ENCODE measurements around the gene SENP1.
A peak's percentile ranks its signal among the peaks of the same experiment; 100 is the strongest.

The SENP1 gene

DNA sequence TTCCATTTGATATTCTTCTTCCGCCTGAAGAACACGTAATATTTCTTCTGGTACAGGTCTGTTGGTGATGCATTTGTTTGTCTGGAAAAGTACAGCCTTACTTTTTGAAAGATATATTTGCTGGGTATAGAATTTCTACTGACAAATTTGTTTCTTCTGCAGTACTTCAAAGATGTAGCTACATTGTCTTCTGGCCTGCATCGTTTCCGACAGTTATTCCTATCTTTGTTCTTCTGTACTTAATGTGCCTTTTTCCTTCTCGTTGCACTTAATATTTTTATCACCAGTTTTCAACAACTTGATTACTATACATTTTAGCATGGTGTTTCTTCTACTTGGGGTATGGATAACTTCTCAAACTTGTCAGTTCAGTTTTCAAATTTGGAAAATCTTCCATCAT, 47.1 kb downstream of the SENP1 start:
- Histone ChIP-seq H3K4me3 (ENCODE audit: low read depth in 1 of 5, low read length in 5 of 5) (no peak overlapping the region), H3K9ac (ENCODE audit: low read length in 5 of 5) (no peak overlapping the region), H3K27ac (ENCODE audit: low read depth, low read length) (no peak overlapping the region), H3K4me1 (ENCODE audit: control insufficient read depth in 5 of 5, insufficient read depth in 5 of 5, low read length in 5 of 5) (no peaks in the 10 kb centered on the region), H3K36me3 (ENCODE audit: control insufficient read depth in 5 of 5, insufficient read depth in 5 of 5, low read length in 5 of 5) (peaks cover 42 to 55% (median 48%) of the 10 kb centered on the region in 5 donors), H3K9me3 (ENCODE audit: control insufficient read depth in 5 of 5, low read length in 5 of 5) (no peaks in the 10 kb centered on the region), H3K27me3 (ENCODE audit: control insufficient read depth in 5 of 5, insufficient read depth in 4 of 5, low read length in 5 of 5) (no peaks in the 10 kb centered on the region)

DNA sequence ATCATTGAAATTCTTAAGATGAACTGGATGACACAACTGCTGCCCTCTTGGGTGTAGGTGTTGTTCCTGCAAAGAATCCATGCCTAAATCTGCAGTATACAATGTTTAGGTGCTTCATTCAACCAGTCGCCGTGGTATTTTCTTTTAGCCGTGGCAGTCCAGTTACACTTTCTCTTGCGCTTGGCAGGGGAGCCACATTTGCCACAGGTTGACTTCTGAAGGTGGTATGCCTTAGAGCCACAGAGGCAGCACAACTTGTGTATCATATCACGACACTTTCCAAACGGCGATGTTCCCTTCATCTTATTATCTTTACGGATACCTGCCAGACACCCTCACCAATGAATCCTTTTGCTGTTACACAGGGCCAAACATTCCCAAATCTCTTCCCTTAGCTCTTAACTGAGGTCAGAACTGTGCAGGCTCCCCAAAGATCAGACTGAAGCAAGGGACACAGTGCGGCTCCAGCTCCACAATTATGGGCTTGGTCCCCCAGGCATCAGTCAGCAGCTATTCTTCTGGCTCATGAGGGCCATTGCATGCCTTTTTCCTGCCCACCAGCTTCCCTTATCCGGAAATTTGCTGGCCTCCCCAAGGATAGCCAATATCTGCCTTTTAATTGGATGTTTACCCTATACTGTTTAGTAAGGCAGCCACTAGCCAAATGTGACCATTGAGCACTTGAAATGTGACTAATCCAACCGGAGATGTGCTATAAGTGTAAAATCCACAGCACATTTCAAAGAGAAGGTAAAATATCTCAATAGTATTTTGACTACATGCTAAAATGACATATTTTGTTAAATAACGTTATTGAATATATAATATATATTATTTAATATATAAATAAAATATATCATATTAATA, 50.7 kb downstream of the SENP1 start:
- H3K4me1 ChIP-seq (ENCODE audit: control insufficient read depth in 5 of 5, insufficient read depth in 5 of 5, low read length in 5 of 5): no peaks in the 10 kb centered on the region
- H3K9me3 ChIP-seq (ENCODE audit: control insufficient read depth in 5 of 5, low read length in 5 of 5): no peaks in the 10 kb centered on the region
- no peak overlapping the region for H3K27ac ChIP-seq (ENCODE audit: low read depth, low read length)
- no peaks in the 10 kb centered on the region for H3K27me3 ChIP-seq (ENCODE audit: control insufficient read depth in 5 of 5, insufficient read depth in 4 of 5, low read length in 5 of 5)
- no peak overlapping the region for H3K4me3 ChIP-seq (ENCODE audit: low read depth in 1 of 5, low read length in 5 of 5)
- peaks cover 17 to 26% (median 21%) of the 10 kb centered on the region in 5 donors for H3K36me3 ChIP-seq (ENCODE audit: control insufficient read depth in 5 of 5, insufficient read depth in 5 of 5, low read length in 5 of 5)
- H3K9ac ChIP-seq (ENCODE audit: low read length in 5 of 5): no peak overlapping the region

DNA sequence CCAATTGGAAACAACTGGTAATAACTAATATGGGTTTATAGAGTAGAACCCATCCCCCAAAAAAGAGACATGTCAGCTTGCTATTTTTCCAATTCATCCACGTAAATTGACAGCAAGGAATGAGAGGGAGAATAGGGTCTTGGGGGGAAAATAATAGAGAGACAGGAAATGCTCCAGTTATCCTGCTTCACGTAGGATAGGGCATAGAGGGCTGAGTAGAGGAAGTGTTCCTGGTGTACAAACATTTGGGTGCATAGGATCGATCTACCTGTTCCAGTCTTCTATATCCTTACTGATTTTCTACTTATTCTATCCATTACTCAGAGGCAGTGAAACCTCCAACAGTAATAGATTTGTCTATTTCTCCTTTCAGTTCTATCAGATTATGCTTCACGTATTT, 52.0 kb downstream of the SENP1 start:
- no peak overlapping the region for H3K4me3 ChIP-seq (ENCODE audit: low read depth in 1 of 5, low read length in 5 of 5)
- H3K9ac ChIP-seq (ENCODE audit: low read length in 5 of 5): no peak overlapping the region
- H3K4me1 ChIP-seq (ENCODE audit: control insufficient read depth in 5 of 5, insufficient read depth in 5 of 5, low read length in 5 of 5): no peaks in the 10 kb centered on the region
- no peaks in the 10 kb centered on the region for H3K27me3 ChIP-seq (ENCODE audit: control insufficient read depth in 5 of 5, insufficient read depth in 4 of 5, low read length in 5 of 5)
- peaks cover 14 to 28% (median 20%) of the 10 kb centered on the region in 5 donors for H3K36me3 ChIP-seq (ENCODE audit: control insufficient read depth in 5 of 5, insufficient read depth in 5 of 5, low read length in 5 of 5)
- H3K9me3 ChIP-seq (ENCODE audit: control insufficient read depth in 5 of 5, low read length in 5 of 5): no peaks in the 10 kb centered on the region
- H3K27ac ChIP-seq (ENCODE audit: low read depth, low read length): no peak overlapping the region

DNA sequence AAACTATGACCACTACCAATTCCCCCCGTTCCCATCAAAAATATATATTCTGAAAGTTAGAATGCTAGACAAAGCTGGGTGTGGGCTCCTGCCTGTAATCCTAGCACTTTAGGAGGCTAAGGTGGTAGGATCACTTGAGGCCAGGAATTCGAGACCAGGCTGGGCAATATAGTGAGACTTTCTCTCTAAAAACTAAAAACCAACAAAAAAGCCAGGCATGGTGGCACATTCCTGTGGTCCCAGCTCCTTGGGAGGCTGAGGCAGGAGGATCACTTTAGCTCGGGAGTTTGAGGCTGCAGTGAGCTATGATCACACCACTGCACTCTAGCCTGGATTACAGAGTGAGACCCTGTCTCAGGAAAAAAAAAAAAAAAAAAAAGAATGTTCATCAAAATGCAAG, 52.8 kb downstream of the SENP1 start:
- peak overlapping the region in 1 of 5 donors; percentile 20 for H3K9ac ChIP-seq (ENCODE audit: low read length in 5 of 5)

DNA sequence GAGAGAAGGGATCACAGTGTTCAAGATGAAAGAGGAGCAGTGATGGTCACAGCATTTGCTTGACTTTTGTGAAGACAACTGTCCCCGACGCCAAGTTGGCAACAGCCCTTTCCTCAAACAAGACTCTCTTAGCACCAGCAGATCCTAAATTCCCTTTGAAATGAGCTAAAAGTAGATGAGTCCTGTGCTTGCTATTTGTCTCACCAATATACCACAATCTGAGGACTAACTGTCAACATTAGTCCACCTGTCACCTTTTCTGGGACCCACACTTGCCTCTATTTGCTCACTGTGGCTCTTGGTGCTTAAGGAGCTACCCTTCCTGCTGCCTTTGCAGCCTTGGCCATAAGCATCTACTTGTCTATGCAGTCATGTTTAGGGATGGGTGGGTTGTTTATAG, 54.2 kb downstream of the SENP1 start:
- no peaks in the 10 kb centered on the region for H3K9me3 ChIP-seq (ENCODE audit: control insufficient read depth in 5 of 5, low read length in 5 of 5)
- no peak overlapping the region for H3K4me3 ChIP-seq (ENCODE audit: low read depth in 1 of 5, low read length in 5 of 5)
- no peak overlapping the region for H3K27ac ChIP-seq (ENCODE audit: low read depth, low read length)
- H3K9ac ChIP-seq (ENCODE audit: low read length in 5 of 5): no peak overlapping the region
- H3K27me3 ChIP-seq (ENCODE audit: control insufficient read depth in 5 of 5, insufficient read depth in 4 of 5, low read length in 5 of 5): no peaks in the 10 kb centered on the region
- H3K36me3 ChIP-seq (ENCODE audit: control insufficient read depth in 5 of 5, insufficient read depth in 5 of 5, low read length in 5 of 5): peaks cover 26 to 40% (median 33%) of the 10 kb centered on the region in 5 donors
- H3K4me1 ChIP-seq (ENCODE audit: control insufficient read depth in 5 of 5, insufficient read depth in 5 of 5, low read length in 5 of 5): no peaks in the 10 kb centered on the region

More for the DNA sequence above, 52.8 kb downstream of the SENP1 start:
- Histone ChIP-seq H3K4me1 (ENCODE audit: control insufficient read depth in 5 of 5, insufficient read depth in 5 of 5, low read length in 5 of 5) (no peaks in the 10 kb centered on the region), H3K4me3 (ENCODE audit: low read depth in 1 of 5, low read length in 5 of 5) (no peak overlapping the region), H3K9me3 (ENCODE audit: control insufficient read depth in 5 of 5, low read length in 5 of 5) (no peaks in the 10 kb centered on the region), H3K27ac (ENCODE audit: low read depth, low read length) (no peak overlapping the region), H3K36me3 (ENCODE audit: control insufficient read depth in 5 of 5, insufficient read depth in 5 of 5, low read length in 5 of 5) (peaks cover 13 to 28% (median 20%) of the 10 kb centered on the region in 5 donors), H3K27me3 (ENCODE audit: control insufficient read depth in 5 of 5, insufficient read depth in 4 of 5, low read length in 5 of 5) (no peaks in the 10 kb centered on the region)

DNA sequence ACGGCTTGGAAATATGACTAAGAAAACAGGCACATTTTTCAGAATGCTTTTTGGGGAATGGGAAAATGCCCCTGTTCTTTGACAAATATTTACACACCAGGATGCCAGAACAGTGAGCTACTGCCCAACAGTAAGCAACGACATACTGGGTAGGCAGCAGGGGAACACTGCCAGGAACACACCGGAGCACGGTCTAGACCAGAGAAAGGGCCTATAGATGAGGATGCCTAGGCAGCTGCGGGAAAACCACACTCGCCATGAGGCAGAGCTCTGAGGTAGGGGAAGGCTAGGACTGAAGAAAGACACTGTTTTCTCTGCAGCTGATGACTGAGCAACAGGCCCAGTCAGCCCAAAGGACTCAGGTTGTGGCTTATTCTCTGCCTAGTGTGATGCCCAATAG, 55.7 kb downstream of the SENP1 start:
- Histone ChIP-seq H3K27me3 (ENCODE audit: control insufficient read depth in 5 of 5, insufficient read depth in 4 of 5, low read length in 5 of 5) (no peaks in the 10 kb centered on the region), H3K9ac (ENCODE audit: low read length in 5 of 5) (no peak overlapping the region), H3K4me1 (ENCODE audit: control insufficient read depth in 5 of 5, insufficient read depth in 5 of 5, low read length in 5 of 5) (no peaks in the 10 kb centered on the region), H3K36me3 (ENCODE audit: control insufficient read depth in 5 of 5, insufficient read depth in 5 of 5, low read length in 5 of 5) (peaks cover 40 to 53% (median 47%) of the 10 kb centered on the region in 5 donors), H3K4me3 (ENCODE audit: low read depth in 1 of 5, low read length in 5 of 5) (no peak overlapping the region), H3K27ac (ENCODE audit: low read depth, low read length) (no peak overlapping the region), H3K9me3 (ENCODE audit: control insufficient read depth in 5 of 5, low read length in 5 of 5) (no peaks in the 10 kb centered on the region)

DNA sequence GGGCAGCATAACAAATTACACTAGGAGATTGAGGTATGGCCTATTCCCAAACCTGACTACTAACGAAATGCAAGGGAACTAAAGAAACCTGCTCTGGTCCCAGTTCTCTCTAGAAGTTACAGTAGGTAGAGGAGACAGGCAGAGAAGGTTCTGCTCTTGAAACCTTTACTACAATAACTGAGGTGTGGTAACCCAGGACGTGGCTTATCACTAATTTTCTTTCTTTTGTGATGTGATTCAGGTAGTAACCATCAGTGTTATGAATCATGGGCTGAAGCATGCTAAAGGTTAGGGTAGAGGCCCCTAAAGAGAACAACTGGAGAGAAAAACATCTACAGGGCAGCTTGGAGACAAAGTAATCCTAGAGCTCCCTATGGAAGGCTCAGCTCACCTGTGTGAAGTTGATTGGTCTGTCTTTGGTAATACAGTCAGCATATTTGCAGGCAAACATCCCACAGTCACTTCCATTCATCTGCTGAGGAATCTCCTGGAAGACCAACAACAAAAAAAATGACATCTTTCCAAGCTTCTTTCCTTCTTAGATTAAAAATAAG, 59.8 kb downstream of the SENP1 start:
- H3K9ac ChIP-seq (ENCODE audit: low read length in 5 of 5): no peak overlapping the region

DNA sequence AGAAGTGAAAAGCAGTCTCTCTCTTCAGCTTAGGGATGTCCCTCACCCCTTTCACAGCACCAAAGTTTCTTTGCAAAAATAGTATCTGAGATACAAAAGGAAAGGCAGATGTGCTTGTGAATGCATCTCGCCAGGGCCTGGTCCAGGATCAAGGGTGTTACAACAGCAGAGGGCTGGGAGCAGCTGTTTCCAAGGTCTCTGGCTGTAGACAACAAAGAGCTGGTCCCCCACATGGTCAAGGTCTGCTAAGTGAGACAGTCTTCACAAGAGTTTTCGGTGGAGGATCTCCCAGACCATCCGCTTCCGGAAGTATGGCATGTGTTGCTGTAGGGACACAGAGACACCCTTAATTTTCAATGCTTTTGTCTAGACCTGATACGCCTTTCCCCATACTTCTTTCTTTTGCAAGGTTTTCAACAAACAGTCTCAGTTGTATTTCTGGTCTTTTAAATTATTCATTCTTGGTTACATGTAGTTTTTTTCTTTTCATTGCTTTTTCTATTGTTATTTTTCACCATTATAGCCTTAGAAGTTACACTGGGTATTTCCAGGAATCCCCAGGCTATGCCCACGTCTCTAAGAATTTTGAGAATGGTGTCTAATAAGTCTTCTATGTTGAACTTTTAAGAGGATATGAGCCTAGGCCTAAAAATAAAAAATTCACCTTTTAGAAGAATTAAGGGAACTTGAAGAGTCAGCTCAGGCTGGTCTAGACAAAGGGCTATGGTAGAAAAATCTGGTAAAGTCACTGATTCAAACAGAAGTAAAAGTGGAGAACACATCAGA, 60.6 kb downstream of the SENP1 start:
- Histone ChIP-seq H3K9ac (ENCODE audit: low read length in 5 of 5) (no peak overlapping the region), H3K36me3 (ENCODE audit: control insufficient read depth in 5 of 5, insufficient read depth in 5 of 5, low read length in 5 of 5) (peaks cover 45 to 65% (median 55%) of the 10 kb centered on the region in 5 donors)

More for the DNA sequence above, 59.8 kb downstream of the SENP1 start:
- H3K9me3 ChIP-seq (ENCODE audit: control insufficient read depth in 5 of 5, low read length in 5 of 5): no peaks in the 10 kb centered on the region
- H3K27ac ChIP-seq (ENCODE audit: low read depth, low read length): no peak overlapping the region
- H3K4me3 ChIP-seq (ENCODE audit: low read depth in 1 of 5, low read length in 5 of 5): no peak overlapping the region
- H3K36me3 ChIP-seq (ENCODE audit: control insufficient read depth in 5 of 5, insufficient read depth in 5 of 5, low read length in 5 of 5): peaks cover 45 to 72% (median 55%) of the 10 kb centered on the region in 5 donors
- no peaks in the 10 kb centered on the region for H3K4me1 ChIP-seq (ENCODE audit: control insufficient read depth in 5 of 5, insufficient read depth in 5 of 5, low read length in 5 of 5)
- H3K27me3 ChIP-seq (ENCODE audit: control insufficient read depth in 5 of 5, insufficient read depth in 4 of 5, low read length in 5 of 5): no peaks in the 10 kb centered on the region

DNA sequence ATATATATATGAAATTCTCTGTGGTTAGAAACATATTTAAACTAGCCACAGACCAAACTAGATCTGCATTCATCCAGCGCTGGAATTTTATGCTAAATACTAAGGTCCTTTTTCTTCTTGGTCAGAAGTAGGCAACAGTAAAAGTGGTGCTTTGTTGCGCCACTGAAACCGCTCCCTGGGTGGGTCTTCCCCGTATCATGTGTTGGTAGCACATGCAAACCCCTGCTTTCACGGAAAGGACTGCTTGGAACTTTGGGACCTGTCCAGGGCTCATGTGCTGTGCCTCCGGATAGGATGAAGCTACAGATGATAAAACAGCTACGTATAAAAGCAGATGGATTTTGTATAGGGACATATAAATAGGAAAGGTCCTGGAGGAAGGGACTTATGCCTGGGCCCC, 61.5 kb downstream of the SENP1 start:
- H3K9me3 ChIP-seq (ENCODE audit: control insufficient read depth in 5 of 5, low read length in 5 of 5): no peaks in the 10 kb centered on the region
- peaks cover 42 to 58% (median 49%) of the 10 kb centered on the region in 5 donors for H3K36me3 ChIP-seq (ENCODE audit: control insufficient read depth in 5 of 5, insufficient read depth in 5 of 5, low read length in 5 of 5)
- H3K4me3 ChIP-seq (ENCODE audit: low read depth in 1 of 5, low read length in 5 of 5): no peak overlapping the region
- H3K4me1 ChIP-seq (ENCODE audit: control insufficient read depth in 5 of 5, insufficient read depth in 5 of 5, low read length in 5 of 5): no peaks in the 10 kb centered on the region
- H3K27me3 ChIP-seq (ENCODE audit: control insufficient read depth in 5 of 5, insufficient read depth in 4 of 5, low read length in 5 of 5): no peaks in the 10 kb centered on the region
- no peak overlapping the region for H3K9ac ChIP-seq (ENCODE audit: low read length in 5 of 5)
- no peak overlapping the region for H3K27ac ChIP-seq (ENCODE audit: low read depth, low read length)

More for the DNA sequence above, 60.6 kb downstream of the SENP1 start:
- H3K4me3 ChIP-seq (ENCODE audit: low read depth in 1 of 5, low read length in 5 of 5): no peak overlapping the region
- H3K27ac ChIP-seq (ENCODE audit: low read depth, low read length): no peak overlapping the region
- no peaks in the 10 kb centered on the region for H3K4me1 ChIP-seq (ENCODE audit: control insufficient read depth in 5 of 5, insufficient read depth in 5 of 5, low read length in 5 of 5)
- no peaks in the 10 kb centered on the region for H3K27me3 ChIP-seq (ENCODE audit: control insufficient read depth in 5 of 5, insufficient read depth in 4 of 5, low read length in 5 of 5)
- H3K9me3 ChIP-seq (ENCODE audit: control insufficient read depth in 5 of 5, low read length in 5 of 5): no peaks in the 10 kb centered on the region

DNA sequence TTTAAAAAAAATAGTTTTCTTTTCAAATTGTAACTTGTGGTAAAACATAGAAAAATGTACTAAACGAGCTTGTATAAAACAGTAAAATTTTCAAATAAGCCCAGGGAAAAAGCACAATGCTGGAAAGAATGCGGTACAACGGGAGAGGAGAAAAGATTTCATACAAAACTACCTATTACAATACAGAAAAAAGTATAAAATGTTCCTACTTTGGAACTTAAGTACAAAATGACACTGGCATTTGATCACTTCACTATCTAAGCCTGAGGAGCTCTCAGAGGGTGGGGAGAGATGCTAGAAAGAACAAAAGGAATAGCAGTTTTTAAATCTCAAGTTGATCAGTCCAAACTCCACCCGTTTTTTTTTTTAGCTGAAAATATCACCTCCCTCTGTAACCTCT, 62.1 kb downstream of the SENP1 start:
- H3K4me3 ChIP-seq (ENCODE audit: low read depth in 1 of 5, low read length in 5 of 5): no peak overlapping the region
- H3K9me3 ChIP-seq (ENCODE audit: control insufficient read depth in 5 of 5, low read length in 5 of 5): no peaks in the 10 kb centered on the region
- no peaks in the 10 kb centered on the region for H3K4me1 ChIP-seq (ENCODE audit: control insufficient read depth in 5 of 5, insufficient read depth in 5 of 5, low read length in 5 of 5)
- peaks cover 37 to 52% (median 44%) of the 10 kb centered on the region in 5 donors for H3K36me3 ChIP-seq (ENCODE audit: control insufficient read depth in 5 of 5, insufficient read depth in 5 of 5, low read length in 5 of 5)
- no peak overlapping the region for H3K9ac ChIP-seq (ENCODE audit: low read length in 5 of 5)
- no peak overlapping the region for H3K27ac ChIP-seq (ENCODE audit: low read depth, low read length)
- no peaks in the 10 kb centered on the region for H3K27me3 ChIP-seq (ENCODE audit: control insufficient read depth in 5 of 5, insufficient read depth in 4 of 5, low read length in 5 of 5)

Data from subcutaneous abdominal adipose tissue (tissue), 5 donors.